GM15510 (cell line): ENCODE measurements around the gene ENAH.

Experiments used
- POLR2A ChIP-seq: IDR thresholded peaks from 3 replicates; pipeline ENCODE4 v1.6.1; 2011; ENCODE audit warnings: borderline replicate concordance; ENCODE audit not compliant: insufficient read length; ENCODE audit errors: extremely low read depth

The ENAH gene

GRCh38 chr1:225654277-225654597 lies 1.3 kb upstream of the ENAH start:
- no peak for TF ChIP-seq POLR2A

GRCh38 chr1:225653463-225654276 lies 747 bp upstream of the ENAH start:
- TF ChIP-seq POLR2A: no peak

GRCh38 chr1:225651872-225652728 lies 823 bp downstream of the ENAH start:
- no peak for TF ChIP-seq POLR2A

- no peak for TF ChIP-seq POLR2A
Observed at GRCh38 chr1:225651376-225651871, 1.5 kb downstream of the ENAH start.

- no peak for TF ChIP-seq POLR2A
Observed at GRCh38 chr1:225650179-225650578, 2.7 kb downstream of the ENAH start.

GRCh38 chr1:225645194-225645895 lies 7.6 kb downstream of the ENAH start:
- no peak for TF ChIP-seq POLR2A

- TF ChIP-seq POLR2A: no peak
Observed at GRCh38 chr1:225644666-225645065, 8.3 kb downstream of the ENAH start.

GRCh38 chr1:225642177-225642576 lies 10.7 kb downstream of the ENAH start:
- no peak for TF ChIP-seq POLR2A

GRCh38 chr1:225638853-225639252 lies 14.1 kb downstream of the ENAH start:
- no peak for TF ChIP-seq POLR2A

- TF ChIP-seq POLR2A: no peak
Observed at GRCh38 chr1:225637651-225638199, 15.2 kb downstream of the ENAH start.

- TF ChIP-seq POLR2A: no peak
Observed at GRCh38 chr1:225635649-225636048, 17.3 kb downstream of the ENAH start.

GRCh38 chr1:225631021-225631663 lies 21.8 kb downstream of the ENAH start:
- no peak for TF ChIP-seq POLR2A

GRCh38 chr1:225629483-225629882 lies 23.4 kb downstream of the ENAH start:
- no peak for TF ChIP-seq POLR2A

GRCh38 chr1:225627304-225627947 lies 25.5 kb downstream of the ENAH start:
- no peak for TF ChIP-seq POLR2A

- TF ChIP-seq POLR2A: no peak
Observed at GRCh38 chr1:225626698-225627097, 26.2 kb downstream of the ENAH start.

- no peak for TF ChIP-seq POLR2A
Observed at GRCh38 chr1:225617956-225618355, 35.0 kb downstream of the ENAH start.
